Suppressor macrophage treated with lipopolysaccharide for 4 hours (primary cell): ENCODE results near the gene RRBP1.
A peak's percentile ranks its signal among the peaks of the same experiment; 100 is the strongest.

ENCODE experiments used
- DNase-seq: peaks from one replicate; pipeline ENCODE4 v3.0.0-alpha.2; 2020

The RRBP1 gene

DNA sequence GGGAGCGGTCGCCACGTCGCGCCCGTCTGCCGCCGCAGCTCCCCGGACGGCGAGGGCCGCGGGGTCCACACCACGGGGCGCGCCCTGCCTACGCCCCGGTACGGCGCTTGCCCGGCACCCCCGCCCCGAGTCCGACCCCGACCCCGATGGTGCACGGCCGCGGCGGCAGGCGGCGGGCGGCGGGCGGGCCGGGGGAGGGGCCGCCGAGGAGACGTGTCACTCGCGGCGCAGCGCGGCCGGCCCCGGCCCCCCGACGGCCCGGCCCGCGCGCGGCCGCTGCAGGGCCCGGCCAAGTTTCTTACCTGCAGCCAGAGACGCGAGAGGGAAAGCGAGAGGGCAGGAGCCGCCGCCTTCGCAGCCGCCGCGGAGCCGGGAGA lies 328 bp downstream of the RRBP1 start:
- DNase-seq = peak; percentile 16

DNA sequence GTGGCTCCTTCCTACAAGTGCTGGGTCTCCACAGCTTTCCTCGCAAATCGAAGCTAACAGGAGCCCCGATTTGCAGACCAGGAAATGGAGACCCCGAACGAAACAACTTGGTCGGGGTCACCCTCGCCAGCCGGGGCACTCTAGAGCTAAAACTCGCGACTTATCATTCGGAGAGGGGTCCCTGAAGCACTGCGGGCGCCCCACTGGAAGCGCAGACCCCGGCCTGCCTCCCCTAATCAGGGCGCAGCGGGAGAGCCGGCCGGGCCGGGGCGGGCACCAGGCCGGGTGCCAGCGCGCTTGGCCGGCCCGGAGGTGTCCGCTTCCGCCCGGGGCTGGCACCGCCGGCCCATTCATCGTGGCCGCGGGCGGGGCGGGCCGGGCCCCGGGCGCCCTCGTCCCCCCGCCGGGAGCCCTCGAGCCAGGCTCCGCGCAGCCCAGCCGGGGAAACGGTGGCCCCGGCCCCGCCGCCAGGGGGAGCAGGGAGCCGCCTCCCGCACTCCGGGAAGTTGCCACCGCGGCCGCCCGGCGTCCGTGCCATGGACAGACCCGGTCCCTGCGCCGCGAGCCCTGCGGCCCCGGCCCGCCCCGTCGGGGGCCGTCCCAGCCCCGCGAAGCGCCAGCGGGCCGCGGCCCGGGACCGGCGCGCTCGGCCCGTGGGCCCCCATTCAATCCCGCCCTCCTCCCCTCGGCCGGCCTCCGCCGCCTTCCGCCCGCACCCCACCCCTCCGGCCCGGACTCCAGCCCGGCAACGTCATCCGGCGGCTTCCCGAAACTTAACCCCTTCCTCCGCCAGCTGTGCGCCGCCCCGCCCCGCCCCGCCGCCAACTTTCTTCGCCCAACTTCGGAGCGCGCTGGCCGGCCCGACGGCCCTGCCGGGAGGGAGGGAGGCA lies 961 bp downstream of the RRBP1 start:
- peak; percentile 90 for DNase-seq

DNA sequence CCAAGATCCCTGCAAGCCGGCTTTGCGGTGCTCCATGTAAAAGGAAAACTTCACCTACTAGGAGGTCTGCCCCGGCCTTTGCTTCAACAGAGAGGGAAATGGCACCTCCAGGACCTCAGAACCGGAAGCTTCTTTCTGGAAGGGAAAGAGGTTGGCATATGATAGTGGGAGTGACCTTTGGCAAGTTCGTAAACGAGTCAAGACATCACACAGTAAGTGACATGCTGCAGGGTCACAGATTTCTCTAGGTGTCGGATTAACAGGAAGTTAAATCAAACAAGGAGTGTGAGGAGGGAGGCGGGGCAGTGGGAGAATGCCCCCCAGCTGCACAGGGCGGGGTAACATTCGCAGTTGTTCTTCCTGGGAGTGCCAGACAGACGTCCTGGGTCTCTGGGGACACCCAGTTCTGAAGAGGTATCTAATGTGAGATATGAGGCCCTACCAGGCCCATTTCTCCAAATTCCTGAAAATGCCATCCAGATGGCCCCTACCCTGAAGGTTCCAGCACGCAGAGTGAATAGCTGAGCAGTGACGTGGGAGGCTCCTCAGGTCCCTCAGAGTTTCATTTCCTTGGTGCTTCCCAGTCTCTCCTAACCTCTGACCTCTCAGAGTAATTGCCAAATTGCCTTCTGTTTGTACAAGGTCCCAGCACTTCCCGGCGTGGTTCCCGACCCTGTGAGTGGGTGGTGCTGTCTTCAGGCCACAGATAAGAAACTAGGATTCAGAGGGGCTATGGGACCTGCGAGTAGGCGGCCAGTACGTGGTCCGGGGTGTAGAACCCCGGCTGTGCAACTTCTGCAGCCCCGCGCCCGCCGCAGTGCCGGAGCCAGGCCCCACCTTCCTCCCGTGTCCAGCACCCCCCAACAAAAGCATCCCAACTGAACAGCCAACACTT lies 1.9 kb downstream of the RRBP1 start:
- peak; percentile 90 for DNase-seq

DNA sequence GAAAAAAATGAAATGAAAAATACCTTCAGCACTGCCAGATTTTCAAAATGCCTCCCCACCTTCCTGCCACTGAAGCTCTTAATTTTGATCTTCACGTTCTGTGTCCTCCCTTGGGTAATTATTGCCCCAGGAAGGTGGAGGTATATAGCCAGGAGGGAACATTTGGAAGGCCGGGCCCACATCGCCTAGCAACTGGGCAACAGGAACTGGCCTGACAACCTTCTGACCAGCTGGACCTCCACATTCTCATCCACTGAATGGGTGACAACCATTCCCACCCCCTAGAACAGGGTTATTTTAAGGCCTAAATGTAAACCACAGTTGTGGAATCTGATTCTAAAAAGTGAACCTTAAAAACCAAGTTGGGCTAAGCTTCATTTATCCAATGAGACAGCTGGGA lies 3.2 kb downstream of the RRBP1 start:
- DNase-seq = no peak

DNA sequence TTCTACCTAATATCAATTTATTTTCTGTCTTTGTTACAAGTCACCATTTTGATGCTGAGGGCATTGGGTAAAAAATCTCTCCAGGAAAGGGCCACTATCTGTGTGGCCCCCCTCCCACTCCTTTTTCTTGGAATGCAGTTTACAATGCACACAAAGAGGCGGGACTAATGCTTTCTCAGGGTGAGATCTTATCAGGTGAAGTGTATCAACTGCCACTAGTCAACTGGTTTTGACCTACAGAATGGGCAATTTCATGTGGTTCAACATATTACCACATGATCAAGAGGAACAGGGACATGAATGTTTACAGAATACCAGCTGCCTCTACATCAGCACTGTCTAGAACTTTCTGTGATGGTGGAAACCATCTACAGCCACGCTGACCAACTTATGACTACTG lies 3.7 kb downstream of the RRBP1 start:
- no peak for DNase-seq

DNA sequence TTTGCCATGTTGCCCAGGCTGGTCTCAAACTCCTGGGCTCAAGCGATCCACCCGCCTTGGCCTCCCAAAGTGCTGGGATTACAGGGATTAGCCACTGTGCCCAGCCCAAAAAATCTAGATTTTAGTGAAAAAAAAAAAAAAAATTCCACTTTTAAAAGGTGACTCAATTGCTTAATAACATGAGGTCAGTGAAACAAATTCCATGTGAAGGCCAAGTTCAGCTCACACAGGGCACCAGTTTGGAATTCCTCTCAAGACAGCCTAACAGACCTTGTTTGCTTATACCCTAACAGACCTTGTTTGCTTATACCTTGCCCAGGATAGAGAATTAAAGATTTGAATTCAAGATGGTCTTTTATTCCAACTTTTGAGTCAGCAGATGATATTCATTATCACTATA lies 5.1 kb downstream of the RRBP1 start:
- no peak for DNase-seq

DNA sequence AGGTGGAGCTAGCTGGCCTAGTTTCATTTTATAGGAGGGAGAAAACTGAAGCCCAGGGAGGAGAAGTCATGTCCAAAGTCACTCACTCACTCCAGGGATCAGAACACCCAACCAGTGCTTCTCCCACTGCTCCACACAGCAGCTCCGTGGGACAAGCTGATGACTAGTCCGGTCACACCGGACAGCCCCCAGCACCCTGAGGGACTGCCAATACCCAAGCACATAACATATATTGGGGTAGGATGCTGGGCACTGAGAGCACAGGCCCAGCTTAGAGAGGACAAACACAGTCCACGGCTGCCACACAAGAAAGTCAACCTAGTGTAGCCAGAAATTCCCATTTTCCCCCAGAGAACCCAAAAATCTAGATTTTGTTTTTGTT lies 5.7 kb downstream of the RRBP1 start:
- DNase-seq = no peak

DNA sequence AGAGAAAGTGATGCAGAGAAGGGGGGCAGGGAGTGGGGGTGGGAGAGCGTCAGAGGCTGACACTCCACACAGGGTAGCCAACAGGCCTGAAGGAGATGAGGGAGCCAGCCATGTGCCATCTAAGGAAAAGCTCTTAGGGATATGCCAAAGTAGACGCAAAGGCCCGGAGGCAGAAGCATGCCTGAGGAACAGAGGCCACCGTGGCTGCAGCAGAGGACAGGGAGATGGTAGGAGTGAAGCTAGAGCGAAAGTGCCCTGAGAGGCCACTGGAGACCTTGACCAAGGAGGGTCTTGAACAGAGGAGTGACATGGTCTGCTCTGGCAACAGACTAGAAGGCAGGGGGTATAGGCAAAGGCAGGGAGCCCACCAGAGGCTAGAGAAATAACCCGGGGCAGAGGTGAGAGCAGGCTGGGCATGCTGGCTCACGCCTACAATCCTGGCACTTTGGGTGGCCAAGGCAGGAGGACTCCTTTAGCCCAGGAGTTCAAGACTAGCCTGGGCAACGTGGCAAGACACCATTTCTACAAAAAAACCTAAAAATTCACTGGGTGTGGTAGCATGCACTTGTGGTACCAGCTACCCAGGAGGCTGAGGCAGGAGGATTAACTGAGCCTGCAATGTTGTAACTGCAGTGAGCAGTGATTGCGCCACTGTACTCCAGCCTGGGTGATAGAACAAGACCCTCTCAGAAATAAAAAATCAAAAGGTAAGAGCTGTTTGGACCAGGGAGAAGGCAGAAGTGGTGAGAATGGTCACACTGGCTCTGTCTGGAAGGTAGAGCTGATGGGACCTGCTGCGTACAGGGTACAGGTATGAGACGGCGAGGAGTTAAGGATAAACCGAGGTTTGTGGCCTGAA lies 6.3 kb downstream of the RRBP1 start:
- DNase-seq = no peak

DNA sequence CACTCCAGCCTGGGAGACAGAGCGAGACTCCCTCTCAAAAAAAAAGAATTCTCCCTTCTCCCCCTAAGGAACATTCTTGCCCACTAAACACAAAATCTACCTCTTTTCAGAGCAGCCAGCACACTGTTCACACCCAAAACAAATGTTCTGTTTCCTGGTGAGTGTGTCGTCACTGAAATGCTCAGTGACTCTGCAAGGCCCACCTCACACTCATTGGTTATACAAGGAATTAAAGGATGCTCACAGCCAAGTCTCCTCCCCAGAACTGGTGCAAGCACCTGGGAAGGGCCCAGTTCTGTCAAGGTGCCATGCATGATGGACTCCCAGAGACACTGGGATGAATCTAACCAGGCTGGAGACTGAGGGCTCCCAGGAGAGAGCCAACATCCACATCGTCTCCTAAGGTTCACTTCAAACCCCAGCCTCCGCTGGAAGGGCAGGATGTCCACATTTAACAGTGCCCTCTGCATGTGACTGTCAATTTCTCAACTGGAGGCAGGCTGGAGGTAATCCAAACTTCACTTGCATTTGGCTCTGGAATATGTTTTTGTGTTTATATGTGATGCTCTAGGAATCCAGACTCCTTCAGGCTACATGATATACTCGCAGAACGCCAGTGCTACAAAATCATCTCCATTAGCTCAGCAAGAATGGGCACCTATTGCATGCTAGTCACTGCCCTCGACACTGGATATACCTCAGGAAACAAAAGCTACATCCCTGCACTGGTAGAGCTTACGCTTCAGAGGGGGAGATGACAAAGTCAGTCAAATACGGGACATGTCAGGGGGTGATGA lies 7.1 kb downstream of the RRBP1 start:
- DNase-seq = no peak

DNA sequence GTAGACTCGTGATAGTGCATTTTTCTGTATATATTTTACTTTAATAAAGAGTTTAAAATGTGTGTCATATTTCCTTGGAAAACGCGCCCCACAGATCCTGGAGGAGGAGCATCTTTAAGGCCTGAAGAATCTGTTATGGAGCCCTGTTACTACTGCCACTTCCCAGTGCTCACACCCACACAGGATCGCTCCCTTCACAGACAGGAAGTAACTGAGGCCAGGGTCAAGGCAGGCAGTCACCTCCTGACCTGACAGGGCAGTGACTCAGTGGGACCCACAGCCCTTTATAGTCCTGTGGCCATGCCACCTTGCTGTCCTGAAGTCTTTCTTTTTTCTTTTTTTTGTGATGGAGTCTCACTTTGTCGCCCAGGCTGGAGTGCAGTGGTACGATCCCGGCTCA lies 9.0 kb downstream of the RRBP1 start:
- DNase-seq = peak; percentile 26

DNA sequence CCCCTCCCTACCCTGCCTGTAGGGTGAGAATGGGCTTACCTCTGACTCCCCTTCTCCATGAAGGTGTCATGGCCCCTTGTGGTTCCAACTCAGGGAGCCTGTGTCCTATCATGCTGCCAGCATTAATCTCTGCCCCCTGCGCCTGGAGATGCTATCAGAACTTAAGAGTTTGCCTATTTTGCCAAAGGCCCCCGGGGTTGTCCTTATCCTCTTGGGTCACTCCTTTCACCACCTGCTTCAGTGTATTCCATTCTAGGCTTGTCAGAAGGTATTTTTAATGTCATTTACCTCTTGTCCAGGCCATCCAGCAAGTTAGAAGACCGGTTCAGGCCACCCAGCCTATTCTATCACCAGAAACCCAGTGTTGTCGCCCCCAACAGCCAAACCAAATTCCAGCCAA lies 10.5 kb downstream of the RRBP1 start:
- no peak for DNase-seq

DNA sequence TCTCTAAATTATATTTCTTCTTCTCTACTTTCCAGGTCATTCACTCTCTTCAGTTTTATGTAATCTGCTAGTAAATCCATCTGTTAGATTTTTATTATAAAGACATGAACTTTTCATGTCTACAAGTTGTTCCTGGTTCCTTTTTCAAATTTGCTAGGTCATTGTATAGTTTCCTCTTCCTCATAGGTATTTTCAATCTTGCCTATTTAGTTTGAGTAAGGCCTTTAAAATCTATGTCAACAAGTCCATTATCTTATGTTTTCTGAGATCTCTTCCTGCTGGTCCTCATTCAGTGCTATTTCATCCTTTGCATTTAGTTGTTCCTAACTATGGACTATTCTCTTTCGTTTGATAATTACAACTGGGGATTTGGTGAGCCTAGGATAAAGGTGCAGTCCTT lies 11.0 kb downstream of the RRBP1 start:
- no peak for DNase-seq

DNA sequence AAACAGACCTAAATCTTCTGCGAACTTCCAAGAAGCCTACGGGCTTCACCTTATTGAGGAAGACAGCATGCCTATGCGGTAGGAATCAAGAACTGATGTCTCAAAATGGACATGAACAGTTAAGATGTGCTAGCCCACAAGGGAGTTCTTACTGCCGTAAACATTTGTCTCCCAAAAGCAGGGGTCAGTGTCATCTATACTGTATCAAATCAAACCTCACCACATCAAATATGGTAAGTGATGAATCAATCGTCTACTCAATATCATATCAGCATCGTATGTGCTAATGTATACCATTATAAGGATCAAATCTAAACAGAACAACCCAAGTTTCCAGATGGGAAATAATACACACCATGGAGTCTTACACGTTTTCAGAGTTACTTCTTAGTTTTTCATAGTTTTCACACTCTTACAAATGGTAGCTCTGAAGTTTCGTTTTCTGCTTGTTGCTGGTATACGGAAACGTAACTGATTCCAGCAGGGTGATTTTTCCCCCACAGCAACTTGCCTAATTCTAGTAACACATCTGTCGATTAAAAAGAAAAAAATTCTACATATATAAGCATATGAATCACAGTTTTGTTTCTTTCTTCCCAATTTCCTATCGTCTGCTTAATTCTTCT lies 12.6 kb downstream of the RRBP1 start:
- DNase-seq = no peak

DNA sequence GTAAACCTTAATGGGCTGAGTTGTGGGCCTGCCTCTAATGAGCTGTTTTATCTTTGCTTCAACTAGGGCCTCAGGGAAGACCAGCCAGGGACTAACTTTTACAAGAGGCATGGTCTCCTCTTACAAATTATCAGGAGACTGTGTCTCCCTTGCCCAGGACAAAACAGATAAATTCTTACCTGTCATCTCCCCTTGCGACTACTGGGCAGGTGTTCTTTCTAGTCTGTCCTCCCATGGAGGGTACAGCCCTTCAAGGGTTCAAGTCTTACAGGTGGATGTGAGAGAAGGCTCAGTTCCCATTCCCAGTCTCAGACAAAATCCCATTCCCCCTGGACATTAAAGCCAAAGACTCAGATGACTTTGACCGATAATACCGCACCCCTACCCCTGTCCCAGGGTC lies 13.6 kb downstream of the RRBP1 start:
- no peak for DNase-seq

DNA sequence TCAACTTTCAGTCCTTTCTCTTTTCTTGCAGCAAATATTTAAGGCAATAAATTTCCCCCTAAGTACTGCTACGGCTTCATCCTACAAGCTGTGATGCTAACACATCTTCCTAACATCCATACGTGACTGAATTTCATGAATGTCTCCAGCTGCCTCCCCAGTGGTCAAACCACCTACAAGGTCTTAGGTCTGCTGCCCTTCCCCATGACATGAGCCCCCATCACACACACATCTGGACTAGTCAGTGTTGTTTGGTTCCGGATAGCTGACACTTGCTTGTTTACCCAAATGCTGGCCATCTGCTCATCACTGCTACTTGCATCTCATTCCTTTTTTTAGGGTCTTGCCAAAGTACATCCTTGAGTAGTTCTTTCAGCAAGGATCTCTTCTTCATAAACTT lies 14.6 kb downstream of the RRBP1 start:
- no peak for DNase-seq

DNA sequence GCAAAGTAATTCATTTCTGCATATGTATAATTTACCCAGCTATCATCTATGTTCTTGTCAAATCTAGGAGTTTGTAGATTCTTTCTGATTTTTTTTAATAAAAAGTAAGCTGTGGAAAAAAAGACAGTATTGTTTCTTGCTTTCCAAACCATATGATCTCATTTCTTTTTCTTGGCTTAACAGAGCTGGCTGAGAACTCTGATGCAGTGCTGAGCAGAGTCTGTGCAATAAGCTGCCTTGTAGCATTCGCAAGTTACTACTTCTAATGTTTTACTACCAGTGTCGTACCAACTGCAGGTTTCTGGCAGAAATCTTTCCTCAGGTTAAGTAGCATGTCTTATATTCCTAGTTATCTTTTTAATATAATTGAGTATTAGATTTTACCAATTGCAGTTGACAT lies 15.6 kb downstream of the RRBP1 start:
- no peak for DNase-seq

DNA sequence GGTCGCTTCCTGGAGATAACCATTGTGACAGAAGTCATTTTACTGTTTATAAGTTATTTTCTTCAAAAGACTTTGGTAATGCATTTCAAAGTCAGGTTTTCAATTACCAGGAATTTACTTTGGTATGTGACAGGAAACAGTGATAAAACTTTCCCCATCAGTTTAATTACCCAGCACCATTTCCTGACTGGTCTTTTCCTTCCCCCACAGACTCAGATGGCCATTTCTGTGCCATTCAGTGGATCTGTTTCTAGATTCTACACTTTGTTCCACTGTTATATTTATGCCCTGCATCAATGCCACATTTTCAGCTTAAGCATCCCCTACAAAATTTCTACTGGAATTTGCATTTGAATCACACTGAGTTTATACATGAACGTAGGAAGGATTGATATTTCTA lies 16.3 kb downstream of the RRBP1 start:
- no peak for DNase-seq

DNA sequence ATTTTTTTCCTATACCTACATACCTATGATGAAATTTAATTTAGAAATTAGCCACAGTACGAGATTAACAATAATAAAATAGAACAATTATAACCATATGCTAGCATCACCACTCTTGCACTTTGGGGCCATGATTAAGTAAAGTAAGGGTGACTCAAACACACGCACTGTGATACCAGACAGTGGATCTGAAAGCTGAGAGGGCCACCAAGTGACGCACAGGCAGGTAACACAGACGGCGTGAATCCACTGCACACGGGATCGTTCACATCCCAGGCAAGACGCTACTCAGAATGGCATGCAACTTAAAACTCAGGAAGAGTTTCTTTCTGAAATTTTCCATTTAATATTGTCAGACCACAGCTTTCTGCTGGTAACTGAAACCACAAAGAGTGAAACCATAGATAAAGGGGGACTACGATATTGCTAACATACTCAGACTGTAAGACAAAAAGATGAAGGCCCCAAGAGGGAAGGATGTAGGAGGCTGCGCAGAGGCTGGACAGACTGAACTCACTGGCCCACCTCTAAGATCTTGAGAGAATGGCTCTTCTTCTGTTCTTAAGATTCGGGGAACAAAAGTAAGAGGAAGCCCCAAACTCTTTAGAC lies 17.9 kb downstream of the RRBP1 start:
- no peak for DNase-seq

DNA sequence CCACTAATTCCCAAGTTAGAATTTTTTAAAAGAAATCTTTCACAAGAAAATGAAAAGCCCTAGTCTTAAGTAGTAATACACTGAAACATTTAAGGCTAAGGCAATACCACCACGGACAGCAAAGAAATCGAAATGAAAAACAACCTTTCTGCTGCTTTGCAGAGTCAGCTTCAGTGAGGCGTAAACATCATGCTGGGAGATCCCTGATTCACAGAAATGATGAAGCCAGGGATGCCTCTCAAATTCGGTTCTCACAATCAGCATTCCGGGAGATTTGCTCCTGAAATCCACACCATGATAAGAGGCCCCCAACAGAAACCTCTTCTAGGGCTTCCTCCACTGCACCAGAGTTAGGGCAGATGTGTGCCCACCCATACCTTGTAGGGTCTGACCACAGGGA lies 18.6 kb downstream of the RRBP1 start:
- no peak for DNase-seq

DNA sequence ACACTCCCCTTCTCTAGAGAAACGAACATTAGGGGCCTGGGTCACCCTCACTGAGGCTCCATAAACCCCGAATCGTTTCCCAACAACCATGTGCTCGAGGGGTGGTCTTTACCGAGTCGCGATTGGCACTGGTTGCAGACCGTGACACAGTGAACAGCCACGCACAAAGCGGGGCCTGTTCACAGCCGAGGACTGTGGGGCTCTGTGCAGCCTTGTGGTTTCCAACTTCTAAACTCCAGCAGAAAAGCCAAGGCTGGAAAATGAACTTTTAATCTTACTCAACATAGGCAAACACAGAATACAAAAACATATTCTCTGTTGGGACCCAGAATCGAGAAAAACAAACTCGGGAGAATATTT lies 19.0 kb downstream of the RRBP1 start:
- no peak for DNase-seq

DNA sequence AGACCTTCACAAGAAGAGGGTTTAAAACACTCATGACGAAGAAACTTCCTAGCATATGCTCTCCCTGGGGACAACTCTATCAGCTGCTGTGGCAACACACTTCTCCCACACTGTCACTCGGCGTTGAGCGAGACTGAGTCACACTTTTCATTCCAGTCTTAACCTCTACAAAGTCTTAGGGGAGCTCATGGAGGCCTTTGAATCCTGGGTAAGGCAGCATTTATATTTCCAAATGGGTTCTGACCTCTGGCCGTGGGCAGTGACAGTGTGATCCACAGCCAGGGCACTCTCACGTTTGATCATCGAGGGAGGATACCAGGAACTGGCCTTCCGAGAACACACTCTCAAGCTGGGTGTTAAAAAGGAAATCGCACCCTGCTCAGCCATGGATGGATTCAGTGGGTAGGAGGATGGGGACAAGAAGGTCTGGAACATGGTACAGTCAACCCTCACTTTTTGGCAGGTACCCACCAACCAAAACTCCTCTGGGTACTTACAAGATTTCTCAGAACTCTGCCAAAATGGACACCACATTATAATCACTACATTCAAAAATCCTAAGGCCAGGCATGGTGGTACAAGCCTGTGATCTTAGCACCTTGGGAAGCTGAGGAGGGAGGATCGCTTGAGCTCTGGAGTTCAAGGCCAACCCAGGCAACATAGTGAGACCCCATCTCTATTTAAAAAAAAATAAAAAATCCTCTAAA lies 19.6 kb downstream of the RRBP1 start:
- peak; percentile 68 for DNase-seq
